ENCODE measurements around the gene STARD4.
A peak's percentile ranks its signal among the peaks of the same experiment; 100 is the strongest.

The STARD4 gene

DNA sequence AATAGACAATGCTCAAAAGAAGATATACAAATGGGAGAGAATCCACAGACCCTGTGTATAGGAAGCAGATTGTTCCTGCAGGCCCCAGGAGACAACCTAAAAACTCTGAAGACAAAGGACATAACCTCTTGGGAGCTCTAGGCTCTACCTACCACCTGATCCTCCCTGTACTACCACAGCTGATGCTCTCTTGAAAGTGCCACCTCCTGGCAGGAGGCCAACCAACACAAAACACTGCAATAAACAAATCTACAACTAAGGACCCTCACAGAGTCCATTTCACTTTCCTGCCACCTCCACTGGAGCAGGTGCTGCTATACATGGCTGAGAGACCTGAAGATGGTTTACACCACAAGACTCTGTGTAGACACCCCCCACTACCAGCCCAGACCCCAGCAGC lies 49.0 kb downstream of the STARD4 start:
- peaks cover 7% of the 10 kb centered on the region for H3K9me3 Mint-ChIP-seq
- H3K4me1 Mint-ChIP-seq: no peaks in the 10 kb centered on the region
- H3K27ac Mint-ChIP-seq: no peak overlapping the region
- peaks cover 3% of the 10 kb centered on the region for H3K27me3 Mint-ChIP-seq (ENCODE audit: low read depth, poor library complexity)
- DNase-seq: no peak
- no peak overlapping the region for H3K4me3 Mint-ChIP-seq
- TF ChIP-seq, protein P1, sequence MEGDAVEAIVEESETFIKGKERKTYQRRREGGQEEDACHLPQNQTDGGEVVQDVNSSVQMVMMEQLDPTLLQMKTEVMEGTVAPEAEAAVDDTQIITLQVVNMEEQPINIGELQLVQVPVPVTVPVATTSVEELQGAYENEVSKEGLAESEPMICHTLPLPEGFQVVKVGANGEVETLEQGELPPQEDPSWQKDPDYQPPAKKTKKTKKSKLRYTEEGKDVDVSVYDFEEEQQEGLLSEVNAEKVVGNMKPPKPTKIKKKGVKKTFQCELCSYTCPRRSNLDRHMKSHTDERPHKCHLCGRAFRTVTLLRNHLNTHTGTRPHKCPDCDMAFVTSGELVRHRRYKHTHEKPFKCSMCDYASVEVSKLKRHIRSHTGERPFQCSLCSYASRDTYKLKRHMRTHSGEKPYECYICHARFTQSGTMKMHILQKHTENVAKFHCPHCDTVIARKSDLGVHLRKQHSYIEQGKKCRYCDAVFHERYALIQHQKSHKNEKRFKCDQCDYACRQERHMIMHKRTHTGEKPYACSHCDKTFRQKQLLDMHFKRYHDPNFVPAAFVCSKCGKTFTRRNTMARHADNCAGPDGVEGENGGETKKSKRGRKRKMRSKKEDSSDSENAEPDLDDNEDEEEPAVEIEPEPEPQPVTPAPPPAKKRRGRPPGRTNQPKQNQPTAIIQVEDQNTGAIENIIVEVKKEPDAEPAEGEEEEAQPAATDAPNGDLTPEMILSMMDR (IDR thresholded peaks at IDR 0.05): no peak
- H3K36me3 Mint-ChIP-seq (ENCODE audit: low read depth): no peaks in the 10 kb centered on the region

DNA sequence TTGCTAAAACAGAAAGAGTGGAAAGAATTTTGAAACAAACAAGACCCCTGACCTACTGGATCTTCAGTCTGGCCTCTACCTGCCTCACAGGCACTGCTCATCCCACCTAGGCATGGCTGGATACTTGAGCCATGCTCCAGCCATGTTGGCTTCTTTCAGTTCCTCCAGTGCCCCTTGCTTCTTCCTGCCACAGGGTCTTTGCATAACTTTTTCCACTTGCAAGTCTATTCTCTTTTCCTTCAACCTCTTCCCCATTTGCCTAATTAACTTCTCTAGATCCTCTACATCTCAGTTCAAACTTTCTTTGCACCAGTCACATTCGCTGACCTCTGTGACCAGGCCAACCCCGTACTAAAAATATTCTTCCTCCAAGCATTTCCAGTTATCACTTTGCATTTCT lies 50.4 kb downstream of the STARD4 start:
- H3K4me3 Mint-ChIP-seq: no peak overlapping the region
- no peaks in the 10 kb centered on the region for H3K4me1 Mint-ChIP-seq
- H3K9me3 Mint-ChIP-seq: peaks cover 7% of the 10 kb centered on the region
- H3K36me3 Mint-ChIP-seq (ENCODE audit: low read depth): no peaks in the 10 kb centered on the region
- H3K27ac Mint-ChIP-seq: no peak overlapping the region
- TF ChIP-seq, protein P1 (IDR thresholded peaks at IDR 0.05): no peak
- H3K27me3 Mint-ChIP-seq (ENCODE audit: low read depth, poor library complexity): peaks cover 8% of the 10 kb centered on the region
- DNase-seq: no peak

DNA sequence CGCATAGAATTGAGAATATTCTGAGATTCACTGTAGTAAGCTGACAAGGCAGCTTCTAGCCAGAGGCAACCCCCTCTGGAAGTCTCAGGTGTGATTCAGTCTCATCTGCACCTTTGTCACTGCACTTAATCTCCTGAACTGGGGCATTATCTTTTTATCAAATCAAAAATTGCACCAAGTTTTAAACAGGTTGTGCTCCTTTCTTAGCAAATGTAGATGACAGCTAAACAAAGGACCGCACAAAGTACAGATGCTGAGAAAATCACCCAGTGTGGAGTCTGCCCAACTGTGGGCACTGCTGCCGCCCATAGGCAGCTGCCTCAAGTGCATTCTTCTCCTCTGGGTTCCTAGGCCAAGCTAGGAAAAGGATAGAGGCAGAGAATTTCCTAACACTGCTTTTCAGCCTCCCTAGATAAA lies 51.1 kb downstream of the STARD4 start:
- H3K4me3 Mint-ChIP-seq: no peak overlapping the region
- no peaks in the 10 kb centered on the region for H3K36me3 Mint-ChIP-seq (ENCODE audit: low read depth)
- H3K27ac Mint-ChIP-seq: no peak overlapping the region
- peak; percentile 16 for DNase-seq
- peaks cover 7% of the 10 kb centered on the region for H3K9me3 Mint-ChIP-seq
- TF ChIP-seq, protein P1 (IDR thresholded peaks at IDR 0.05): peak; percentile 45
- no peaks in the 10 kb centered on the region for H3K4me1 Mint-ChIP-seq
- peaks cover 8% of the 10 kb centered on the region for H3K27me3 Mint-ChIP-seq (ENCODE audit: low read depth, poor library complexity)

DNA sequence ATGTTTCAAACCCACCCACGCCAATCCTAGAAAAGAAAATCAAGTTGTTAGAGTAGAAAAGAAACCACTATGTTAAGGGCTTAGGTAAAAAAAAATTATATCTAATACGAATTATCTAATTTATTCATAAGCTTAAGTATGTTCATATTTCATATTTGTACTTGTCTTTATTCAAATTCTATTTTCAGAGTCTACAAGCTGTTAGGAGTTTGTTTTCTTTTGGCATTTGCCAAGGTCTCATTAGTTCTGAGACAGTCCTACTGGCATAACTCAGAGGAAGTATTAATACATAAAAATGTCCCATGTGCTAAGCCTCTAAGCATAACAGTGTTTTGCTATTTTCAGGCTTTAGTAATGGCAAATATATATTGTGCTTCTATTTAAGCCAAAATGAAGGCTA lies 57.6 kb downstream of the STARD4 start:
- Mint-ChIP-seq H3K27ac (no peak overlapping the region), H3K9me3 (no peaks in the 10 kb centered on the region), H3K27me3 (ENCODE audit: low read depth, poor library complexity) (peaks cover 6% of the 10 kb centered on the region), H3K4me3 (no peak overlapping the region), H3K4me1 (no peaks in the 10 kb centered on the region), H3K36me3 (ENCODE audit: low read depth) (no peaks in the 10 kb centered on the region)
- TF ChIP-seq, protein P1 (IDR thresholded peaks at IDR 0.05): no peak
- DNase-seq: no peak

DNA sequence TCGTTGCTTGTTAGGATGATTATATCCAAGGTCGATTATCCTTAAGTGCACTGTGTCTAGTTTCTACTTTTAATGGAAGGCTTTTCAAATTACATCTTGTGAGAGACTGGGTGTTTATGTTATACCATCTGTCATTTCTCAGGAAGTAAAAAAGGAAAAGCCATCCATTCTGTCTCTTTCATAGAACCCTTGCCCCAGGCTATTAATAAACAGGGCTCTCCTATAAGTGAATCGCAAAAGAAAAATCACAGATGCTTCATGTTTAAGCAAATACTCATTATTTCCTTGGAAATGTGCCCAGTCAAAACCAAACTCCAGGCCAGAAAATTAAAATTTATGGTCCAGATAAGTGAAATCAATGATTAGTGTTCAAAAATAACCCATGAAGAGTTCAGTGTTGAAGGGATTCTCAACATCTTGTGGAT lies 58.1 kb downstream of the STARD4 start:
- H3K4me3 Mint-ChIP-seq: no peak overlapping the region

DNA sequence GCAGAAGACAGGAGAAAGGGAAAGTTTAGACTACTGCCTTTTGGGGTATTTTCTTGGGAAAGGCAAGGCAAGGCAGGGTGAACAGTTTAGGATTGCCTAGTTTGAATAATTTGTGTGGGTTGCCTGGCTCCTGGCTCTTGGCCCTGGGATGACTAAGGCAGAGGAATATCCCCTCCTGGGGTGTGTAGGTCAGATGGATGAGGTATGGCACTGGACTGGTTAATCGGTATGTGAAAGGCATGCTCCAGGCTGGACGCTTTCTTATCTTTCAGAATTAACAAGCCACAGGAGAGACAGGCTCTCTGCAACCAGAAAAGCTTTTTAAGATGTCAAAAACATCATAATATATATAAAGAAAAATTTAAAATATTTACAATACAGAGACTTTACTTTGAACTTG lies 58.6 kb downstream of the STARD4 start:
- H3K36me3 Mint-ChIP-seq (ENCODE audit: low read depth): no peaks in the 10 kb centered on the region
- no peaks in the 10 kb centered on the region for H3K4me1 Mint-ChIP-seq
- TF ChIP-seq, protein P1 (IDR thresholded peaks at IDR 0.05): no peak
- no peak for DNase-seq
- peaks cover 6% of the 10 kb centered on the region for H3K27me3 Mint-ChIP-seq (ENCODE audit: low read depth, poor library complexity)
- no peaks in the 10 kb centered on the region for H3K9me3 Mint-ChIP-seq
- H3K27ac Mint-ChIP-seq: no peak overlapping the region
- no peak overlapping the region for H3K4me3 Mint-ChIP-seq

More for the DNA sequence above, 58.1 kb downstream of the STARD4 start:
- Mint-ChIP-seq H3K4me1 (no peaks in the 10 kb centered on the region), H3K9me3 (no peaks in the 10 kb centered on the region), H3K36me3 (ENCODE audit: low read depth) (no peaks in the 10 kb centered on the region), H3K27me3 (ENCODE audit: low read depth, poor library complexity) (peaks cover 6% of the 10 kb centered on the region), H3K27ac (no peak overlapping the region)
- TF ChIP-seq, protein P1 (IDR thresholded peaks at IDR 0.05): no peak
- DNase-seq: no peak
